ENCODE results near the gene SDK1.
"Not testable (repeated sequence)": the region's sequence is repeated elsewhere in the genome, so short reads cannot be mapped to it uniquely, and the experiment has no call there.

The SDK1 gene

GRCh38 chr7:4240520-4241303, 939.7 kb downstream of the SDK1 start:
- no peak for DNase-seq (ENCODE audit: low read depth in 2 of 2)

GRCh38 chr7:4241304-4241612, 940.2 kb downstream of the SDK1 start:
- no peak for DNase-seq (ENCODE audit: low read depth in 2 of 2)

GRCh38 chr7:4241791-4242190, 940.7 kb downstream of the SDK1 start:
- no peak for DNase-seq (ENCODE audit: low read depth in 2 of 2)

- DNase-seq (ENCODE audit: low read depth in 2 of 2) = no peak
These were observed 941.7 kb downstream of the SDK1 start for GRCh38 chr7:4242706-4243105.

- DNase-seq (ENCODE audit: low read depth in 2 of 2) = no peak
These were observed 943.0 kb downstream of the SDK1 start for GRCh38 chr7:4244041-4244440.

GRCh38 chr7:4244635-4245034, 943.6 kb downstream of the SDK1 start:
- DNase-seq (ENCODE audit: low read depth in 2 of 2) = no peak

GRCh38 chr7:4245135-4245865, 944.2 kb downstream of the SDK1 start:
- DNase-seq (ENCODE audit: low read depth in 2 of 2) = no peak

- no peak for DNase-seq (ENCODE audit: low read depth in 2 of 2)
These were observed 944.9 kb downstream of the SDK1 start for GRCh38 chr7:4245866-4246470.

- no peak for DNase-seq (ENCODE audit: low read depth in 2 of 2)
These were observed 945.5 kb downstream of the SDK1 start for GRCh38 chr7:4246536-4246935.

- DNase-seq (ENCODE audit: low read depth in 2 of 2) = no peak
These were observed 946.2 kb downstream of the SDK1 start for GRCh38 chr7:4247106-4247876.

- no peak for DNase-seq (ENCODE audit: low read depth in 2 of 2)
These were observed 947.2 kb downstream of the SDK1 start for GRCh38 chr7:4248295-4248694.

GRCh38 chr7:4249241-4249640, 948.2 kb downstream of the SDK1 start:
- no peak for DNase-seq (ENCODE audit: low read depth in 2 of 2)

GRCh38 chr7:4255336-4255735, 954.3 kb downstream of the SDK1 start:
- DNase-seq (ENCODE audit: low read depth in 2 of 2) = no peak

GRCh38 chr7:4256286-4256685, 955.2 kb downstream of the SDK1 start:
- DNase-seq (ENCODE audit: low read depth in 2 of 2) = no peak

GRCh38 chr7:4257146-4258111, 956.4 kb downstream of the SDK1 start:
- DNase-seq (ENCODE audit: low read depth in 2 of 2) = no peak

- DNase-seq (ENCODE audit: low read depth in 2 of 2) = not testable (repeated sequence)
These were observed 959.1 kb downstream of the SDK1 start for GRCh38 chr7:4260116-4260515.

GRCh38 chr7:4260867-4261600, 960.0 kb downstream of the SDK1 start:
- no peak for DNase-seq (ENCODE audit: low read depth in 2 of 2)

GRCh38 chr7:4261601-4261960, 960.5 kb downstream of the SDK1 start:
- no peak for DNase-seq (ENCODE audit: low read depth in 2 of 2)

GRCh38 chr7:4264206-4264605, 963.2 kb downstream of the SDK1 start:
- not testable (repeated sequence) for DNase-seq (ENCODE audit: low read depth in 2 of 2)

- DNase-seq (ENCODE audit: low read depth in 2 of 2) = no peak
These were observed 964.0 kb downstream of the SDK1 start for GRCh38 chr7:4265066-4265465.

All from stimulated activated CD4-positive, alpha-beta T cell treated with anti-CD3 and anti-CD28 coated beads, Interleukin-12 subunit alpha, Interleukin-12 subunit beta, amount 100 ng/mL, for 24 hours (primary cell).